Head of caudate nucleus (tissue), 42 donors: Measurements from ENCODE around the gene RAE1.

Experiments
- DNase-seq, 42 donors: peaks; one replicate each; pipeline versions ENCODE4 v3.0.0 to v3.0.0-alpha.2; 2020 to 2021; ENCODE audit warnings: mixed read lengths in 7 of 42
- intact Hi-C: fragments of 100-400 bp; cut with DNase I; formaldehyde crosslinking; loops from one replicate; pipeline ENCODE4 v1.15.0; 2022

RAE1 gene

GRCh38 chr20:57381596-57382503, 30.8 kb downstream of the RAE1 start:
- peak; percentile 44 to 96 (median 90) for DNase-seq
- intact Hi-C loops = loop anchor here (1.0 kb wide), 1 partner anchor 113 kb away; no protein-coding TSS in a partner anchor

- intact Hi-C loops = no loop called here
- no peak for DNase-seq
Measured at GRCh38 chr20:57382516-57382915, 31.5 kb downstream of the RAE1 start.

GRCh38 chr20:57383447-57384347, 32.6 kb downstream of the RAE1 start:
- peak in 7 of 42 donors; percentile 8 to 45 (median 28) for DNase-seq
- intact Hi-C loops = no loop called here

- DNase-seq = peak in 4 of 42 donors; percentile 3 to 40 (median 12)
- intact Hi-C loops = no loop called here
Measured at GRCh38 chr20:57384486-57384885, 33.4 kb downstream of the RAE1 start.

DNA sequence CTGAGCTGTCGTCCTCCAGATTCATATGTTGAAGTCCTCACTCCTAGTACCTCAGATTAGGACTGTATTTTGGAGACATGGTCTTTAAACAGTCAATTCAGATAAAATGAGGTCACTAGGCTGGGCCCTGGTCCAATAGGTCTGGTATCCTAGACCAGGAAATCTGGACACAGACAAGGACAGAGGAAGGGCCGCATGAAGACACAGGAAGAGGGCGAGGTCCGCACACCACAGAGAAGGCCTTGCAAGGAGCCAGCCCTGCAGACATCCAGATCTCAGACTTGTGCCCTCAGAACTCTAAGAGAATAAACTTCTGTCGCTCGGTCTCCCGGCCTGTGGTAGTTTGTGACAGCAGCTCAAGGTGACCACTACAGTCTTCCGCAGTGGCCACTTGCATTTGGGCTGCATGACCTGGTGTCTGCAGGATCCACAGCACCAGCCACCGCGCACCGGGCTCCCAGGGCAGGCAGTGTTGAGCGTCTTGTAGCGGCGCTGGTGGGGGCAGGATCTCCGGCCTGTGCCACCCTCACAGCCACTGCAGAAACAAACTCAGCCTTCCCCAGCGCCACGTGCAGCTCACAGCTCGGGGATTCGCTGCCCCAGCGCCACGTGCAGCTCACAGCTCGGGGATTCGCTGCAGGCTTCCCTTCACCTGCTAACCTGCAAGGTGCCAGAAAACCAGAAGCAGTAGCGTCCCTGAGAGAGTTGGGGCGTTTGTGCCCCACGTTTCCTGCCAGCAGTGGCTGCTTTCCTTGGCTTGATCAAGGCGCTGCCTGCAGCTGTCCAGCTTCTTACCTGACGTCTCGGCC, 34.1 kb downstream of the RAE1 start:
- intact Hi-C loops = no loop called here
- peak in 6 of 42 donors; percentile 8 to 40 (median 12) for DNase-seq

- DNase-seq = peak in 2 of 42 donors; percentile 11 to 37
- intact Hi-C loops = no loop called here
Measured at GRCh38 chr20:57385940-57386339, 34.9 kb downstream of the RAE1 start.

DNA sequence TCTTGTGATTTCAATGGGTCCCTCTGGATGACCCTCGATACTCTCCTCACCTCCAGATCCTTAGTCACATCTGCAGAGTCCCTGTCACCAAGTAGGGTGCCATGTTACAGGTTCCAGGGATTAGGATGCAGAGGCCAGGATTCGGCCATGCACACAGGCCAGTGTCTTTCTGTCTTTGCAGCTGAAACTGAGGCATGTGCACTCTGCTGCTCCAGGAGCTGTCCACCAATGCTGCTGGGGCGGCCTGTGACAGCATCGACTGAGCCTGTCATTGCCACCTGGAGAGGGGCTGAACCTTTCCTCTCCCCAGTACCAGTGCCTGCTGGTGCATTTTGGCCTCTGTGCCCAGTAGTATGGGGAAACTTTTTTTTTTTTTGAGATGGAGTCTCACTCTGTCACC, 35.7 kb downstream of the RAE1 start:
- intact Hi-C loops = no loop called here
- peak in 3 of 42 donors; percentile 0 to 23 (median 14) for DNase-seq

GRCh38 chr20:57387463-57387862, 36.4 kb downstream of the RAE1 start:
- intact Hi-C loops = no loop called here
- peak in 6 of 42 donors; percentile 0 to 32 (median 12) for DNase-seq

DNA sequence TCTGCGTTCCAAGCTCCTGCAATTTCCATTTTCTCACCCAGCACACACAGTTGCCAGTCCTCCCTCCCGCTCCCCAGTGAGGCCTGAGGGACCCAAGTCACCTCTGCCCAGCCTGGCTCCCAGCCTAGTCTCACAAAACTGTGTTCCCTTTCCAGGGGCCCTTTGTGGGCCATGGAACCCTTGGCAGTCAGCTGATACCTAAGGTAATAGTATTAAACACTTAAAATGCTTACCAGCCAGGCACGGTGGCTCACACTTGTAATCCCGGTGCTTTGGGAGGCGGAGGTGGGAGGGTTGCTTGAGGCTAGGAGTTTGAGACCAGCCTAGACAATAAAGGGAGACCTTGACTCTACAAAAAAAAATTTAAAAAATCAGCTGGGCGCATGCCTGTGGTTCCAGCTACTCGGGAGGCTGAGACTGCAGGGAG, 36.9 kb downstream of the RAE1 start:
- intact Hi-C loops = no loop called here
- peak in 10 of 42 donors; percentile 4 to 56 (median 28) for DNase-seq

DNA sequence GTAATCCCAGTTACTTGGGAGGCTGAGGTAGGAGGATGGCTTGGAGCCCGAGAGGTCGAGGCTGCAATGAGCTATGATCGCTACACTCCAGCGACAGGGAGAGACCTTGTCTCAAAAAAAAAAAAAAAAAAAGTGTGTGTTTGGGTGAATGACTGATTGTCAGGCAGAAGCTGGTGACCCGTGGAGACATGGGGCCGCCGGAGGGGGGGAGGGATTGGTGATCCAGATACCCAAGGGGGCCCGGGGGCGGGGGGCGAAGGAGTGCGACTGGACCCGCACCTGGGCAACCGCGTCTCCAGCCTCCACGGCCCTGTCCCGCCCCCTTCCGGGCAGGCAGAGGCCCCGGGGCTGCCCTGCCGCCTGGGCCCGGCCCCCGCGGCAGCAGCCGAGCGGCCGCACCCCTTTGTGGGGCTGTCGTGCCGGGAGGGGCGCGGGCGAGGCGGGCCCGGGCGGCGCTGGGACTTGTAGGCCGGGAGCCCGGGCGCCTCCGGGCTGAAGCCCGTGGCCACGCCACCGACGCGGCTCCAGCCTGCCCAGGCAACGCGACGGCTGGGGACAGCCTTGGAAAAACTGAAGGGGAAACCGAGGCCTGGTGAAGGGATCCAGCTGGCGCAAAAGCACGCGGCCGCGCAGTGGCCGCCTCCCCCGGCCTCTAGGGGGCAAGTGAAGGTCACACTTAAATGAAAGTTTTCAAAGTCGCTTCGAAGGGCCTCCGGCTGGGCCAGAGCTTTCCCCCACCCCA, 38.1 kb downstream of the RAE1 start:
- DNase-seq = peak; percentile 37 to 87 (median 73)
- intact Hi-C loops = no loop called here

DNA sequence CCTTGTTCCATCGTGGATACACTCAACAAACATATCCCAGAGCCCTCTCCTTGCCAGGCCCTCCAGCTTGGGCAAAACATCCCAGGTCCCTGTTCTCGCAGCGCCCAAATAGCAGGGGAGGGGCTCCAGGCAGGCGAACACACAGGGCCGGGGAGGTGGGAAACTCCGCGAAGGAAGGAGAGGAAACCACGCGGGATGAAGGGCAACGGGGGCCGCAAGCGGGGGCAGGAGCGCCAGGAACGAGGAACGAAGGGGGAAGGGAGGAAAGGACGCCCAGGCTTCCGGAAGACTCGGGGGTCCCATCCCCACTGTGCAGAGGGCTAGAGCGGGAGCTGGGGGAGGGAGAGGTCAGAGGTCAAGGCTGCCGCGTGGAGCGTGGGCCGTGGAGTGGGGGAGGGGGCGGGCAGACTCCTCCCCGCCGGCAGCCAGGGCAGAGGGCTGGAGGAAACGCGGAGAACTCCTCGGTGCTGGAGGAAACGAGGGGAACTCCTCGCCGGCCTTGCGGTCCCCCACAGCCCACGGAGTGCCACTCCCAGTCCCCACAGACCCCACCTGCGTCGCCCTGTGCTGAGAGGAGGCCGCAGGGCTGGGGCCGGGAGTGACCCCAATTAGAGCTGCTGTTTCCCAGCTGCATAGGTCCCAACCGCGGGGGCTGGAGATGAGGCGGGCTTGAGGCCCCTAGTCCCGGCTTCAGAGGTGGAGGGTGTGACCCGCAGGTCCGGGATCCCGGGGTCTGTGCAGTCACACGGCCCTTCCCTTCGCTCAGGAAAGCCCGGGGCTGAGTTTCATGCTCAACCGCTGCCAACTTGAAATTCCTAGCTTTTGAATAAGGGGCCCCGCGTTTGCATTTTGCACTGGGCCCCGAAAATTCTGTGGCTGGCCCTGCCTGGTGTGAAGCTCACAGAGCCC, 38.9 kb downstream of the RAE1 start:
- peak in 5 of 42 donors; percentile 2 to 45 (median 9) for DNase-seq
- intact Hi-C loops = no loop called here

- peak in 40 of 42 donors; percentile 14 to 90 (median 80) for DNase-seq
- intact Hi-C loops = no loop called here
Measured at GRCh38 chr20:57390604-57391438, 39.8 kb downstream of the RAE1 start, which contains the start of gene RBM38. TSS of gene RBM38 (plus strand) at chr20:57391396. CDS start at chr20:57391582, 186 bp downstream.

- DNase-seq = peak in 8 of 42 donors; percentile 0 to 57 (median 31)
- intact Hi-C loops = no loop called here
Measured at GRCh38 chr20:57391439-57392301, 40.6 kb downstream of the RAE1 start.

GRCh38 chr20:57392512-57393271, 41.6 kb downstream of the RAE1 start:
- intact Hi-C loops = no loop called here
- DNase-seq = peak in 14 of 42 donors; percentile 19 to 71 (median 56)
